DOHH2 (cell line): ENCODE results near the gene RANBP3.

Experiments used
- H3F3A ChIP-seq: fragments of 200-600 bp; sonication (generic), shearing (Covaris generic); 2 replicates; pipeline ENCODE4 v1.6.0; 2016; ENCODE audit warnings: antibody characterized with exemption, mild to moderate bottlenecking; ENCODE audit not compliant: control insufficient read depth, insufficient read depth
- H3K27ac ChIP-seq: fragments of 200-600 bp; sonication (generic); 2 replicates; pipeline ENCODE4 v1.5.1; 2014; ENCODE audit warnings: low read depth, mild to moderate bottlenecking, low read length, moderate library complexity
- H3K27me3 ChIP-seq: fragments of 200-600 bp; sonication (generic); 2 replicates; pipeline ENCODE4 v1.6.1; 2014; ENCODE audit warnings: mild to moderate bottlenecking, low read length, mixed read lengths; ENCODE audit not compliant: control insufficient read depth
- H3K36me3 ChIP-seq: fragments of 200-600 bp; sonication (generic); 2 replicates; pipeline ENCODE4 v1.6.1; 2014; ENCODE audit warnings: mild to moderate bottlenecking, low read length, moderate library complexity, mixed read lengths; ENCODE audit not compliant: control insufficient read depth
- H3K4me1 ChIP-seq: fragments of 200-600 bp; sonication (generic); 2 replicates; pipeline ENCODE4 v1.6.1; 2014; ENCODE audit warnings: mild to moderate bottlenecking, low read length, mixed read lengths; ENCODE audit not compliant: control insufficient read depth
- H3K4me2 ChIP-seq: fragments of 200-600 bp; sonication (generic); 2 replicates; pipeline ENCODE4 v1.6.0; 2014; ENCODE audit warnings: mild to moderate bottlenecking, low read length, moderate library complexity
- H3K4me3 ChIP-seq: fragments of 200-600 bp; sonication (generic); 2 replicates; pipeline ENCODE4 v1.5.1; 2014; ENCODE audit warnings: mild to moderate bottlenecking, low read length, mixed read lengths
- H3K79me2 ChIP-seq: fragments of 200-600 bp; sonication (generic); 2 replicates; pipeline ENCODE4 v1.6.1; 2014; ENCODE audit warnings: mild to moderate bottlenecking, low read length, mixed read lengths; ENCODE audit not compliant: control insufficient read depth
- H3K9me2 ChIP-seq: fragments of 200-600 bp; sonication (generic); replicated peaks from 2 replicates; pipeline ENCODE4 v1.6.1; 2014; ENCODE audit warnings: mild to moderate bottlenecking, low read length, mixed read lengths; ENCODE audit not compliant: control insufficient read depth
- H3K9me3 ChIP-seq: fragments of 200-600 bp; sonication (generic); 2 replicates; pipeline ENCODE4 v1.6.1; 2014; ENCODE audit warnings: antibody characterized with exemption, low read length, mixed read lengths; ENCODE audit not compliant: control insufficient read depth, insufficient read depth
- H4K20me1 ChIP-seq: fragments of 200-600 bp; sonication (generic); 2 replicates; pipeline ENCODE4 v1.6.0; 2014; ENCODE audit warnings: low read depth, mild to moderate bottlenecking, antibody characterized with exemption, low read length, moderate library complexity; ENCODE audit not compliant: control insufficient read depth, insufficient read depth
- CTCF ChIP-seq: fragments of 200-600 bp; sonication (generic); IDR thresholded peaks from one replicate; pipeline ENCODE4 v1.5.1; 2014; ENCODE audit warnings: antibody characterized with exemption, mild to moderate bottlenecking, low read depth, low read length; ENCODE audit not compliant: poor library complexity, severe bottlenecking
- EZH2phosphoT487 ChIP-seq: fragments of 200-600 bp; sonication (generic); IDR thresholded peaks from 2 replicates; pipeline ENCODE4 v1.6.1; 2017; ENCODE audit warnings: borderline replicate concordance, mild to moderate bottlenecking, antibody characterized with exemption, low read length, moderate library complexity, mixed read lengths

RANBP3 gene

GRCh38 chr19:6012426-6013170, 34.7 kb upstream of the RANBP3 start:
- H3F3A ChIP-seq: no peaks in the 10 kb centered on the region
- no peaks in the 10 kb centered on the region for H3K27me3 ChIP-seq
- no peaks in the 10 kb centered on the region for H3K4me1 ChIP-seq
- H3K27ac ChIP-seq: no peak overlapping the region
- H4K20me1 ChIP-seq: no peaks in the 10 kb centered on the region
- no peak overlapping the region for H3K4me3 ChIP-seq
- no peaks in the 10 kb centered on the region for H3K9me2 ChIP-seq
- no peaks in the 10 kb centered on the region for H3K79me2 ChIP-seq
- H3K4me2 ChIP-seq: no peak overlapping the region
- no peaks in the 10 kb centered on the region for H3K36me3 ChIP-seq
- no peak for TF ChIP-seq EZH2phosphoT487
- no peak for TF ChIP-seq CTCF
- no peaks in the 10 kb centered on the region for H3K9me3 ChIP-seq

- Histone ChIP-seq H3K27me3 (no peaks in the 10 kb centered on the region), H3K36me3 (no peaks in the 10 kb centered on the region), H4K20me1 (no peaks in the 10 kb centered on the region), H3K9me3 (no peaks in the 10 kb centered on the region), H3K4me1 (no peaks in the 10 kb centered on the region), H3F3A (no peaks in the 10 kb centered on the region), H3K9me2 (no peaks in the 10 kb centered on the region), H3K79me2 (no peaks in the 10 kb centered on the region), H3K4me3 (no peak overlapping the region), H3K4me2 (no peak overlapping the region), H3K27ac (no peak overlapping the region)
- TF ChIP-seq EZH2phosphoT487 (no peak), CTCF (no peak)
Observed at GRCh38 chr19:6011794-6012193, 33.9 kb upstream of the RANBP3 start.

DNA sequence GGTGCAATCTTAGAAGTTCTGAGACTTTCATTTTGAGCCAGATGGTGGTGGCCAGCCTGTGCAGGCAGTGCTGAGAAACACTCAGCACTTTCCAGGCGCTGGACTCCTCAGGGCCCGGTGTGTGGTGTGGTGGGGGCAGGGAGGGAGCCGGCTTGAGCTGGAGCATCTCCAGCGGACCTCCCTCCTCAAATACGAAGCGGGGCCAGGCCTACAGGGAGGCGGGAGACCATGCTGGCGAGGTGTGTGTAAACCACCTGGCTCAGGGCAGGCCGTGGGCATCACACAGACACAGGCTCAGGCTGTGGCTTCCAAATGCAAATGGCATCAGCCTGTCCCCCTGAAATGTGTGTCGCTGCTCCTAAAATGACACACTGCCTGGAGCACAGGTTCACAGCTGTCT, 33.3 kb upstream of the RANBP3 start:
- Histone ChIP-seq H3K4me3 (no peak overlapping the region), H3F3A (no peaks in the 10 kb centered on the region), H3K36me3 (no peaks in the 10 kb centered on the region), H3K79me2 (no peaks in the 10 kb centered on the region), H3K27ac (no peak overlapping the region), H3K9me2 (no peaks in the 10 kb centered on the region), H3K4me2 (no peak overlapping the region), H3K27me3 (no peaks in the 10 kb centered on the region), H3K4me1 (no peaks in the 10 kb centered on the region), H4K20me1 (no peaks in the 10 kb centered on the region), H3K9me3 (no peaks in the 10 kb centered on the region)
- TF ChIP-seq EZH2phosphoT487 (no peak), CTCF (no peak)
